ENCODE results near the gene SLC40A1. TPM values are rescaled to one million over a fixed set of nuclear protein-coding genes. Genes with fewer than 3 reads are reported as not detected.

The SLC40A1 gene
- total and polyA plus RNA-seq, 2 donors (not counting 3 experiments of a cell fraction or from before 2014, with no cell fraction given), result 8.5 to 15.1 TPM

- Histone ChIP-seq H3K9ac (replicated peaks; ENCODE audit: extremely low read depth, insufficient read depth, low read length) (no peak overlapping the region), H3K4me2 (ENCODE audit: insufficient read depth, low read length) (no peak overlapping the region), H2AFZ (ENCODE audit: low read depth, low read length) (no peak overlapping the region), H3K36me3 (ENCODE audit: control insufficient read depth in 2 of 2, extremely low read depth in 1 of 2, insufficient read depth in 2 of 2, low read length in 2 of 2) (no peaks in the 10 kb centered on the region), H3K27ac (ENCODE audit: insufficient read depth, low read depth, low read length) (no peak overlapping the region), H3K27me3 (ENCODE audit: control insufficient read depth in 2 of 2, insufficient read depth in 2 of 2, low read length in 2 of 2) (no peaks in the 10 kb centered on the region), H3K9me1 (replicated peaks; ENCODE audit: control insufficient read depth, extremely low read depth, insufficient read depth, low read length) (no peaks in the 10 kb centered on the region), H3K4me3 (replicated peaks in 1 of 3; ENCODE audit: insufficient read depth in 1 of 3, low read depth in 1 of 3, low read length in 3 of 3) (no peak overlapping the region), H4K20me1 (replicated peaks; ENCODE audit: control insufficient read depth, extremely low read depth, insufficient read depth, low read length) (no peaks in the 10 kb centered on the region), H3K79me2 (ENCODE audit: control insufficient read depth, insufficient read depth, low read length) (no peaks in the 10 kb centered on the region), H3K9me3 (replicated peaks; ENCODE audit: control insufficient read depth, insufficient read depth, low read length) (no peaks in the 10 kb centered on the region), H3K4me1 (ENCODE audit: control insufficient read depth, extremely low read depth, insufficient read depth, low read length) (peaks cover 11% of the 10 kb centered on the region)
- POLR2A ChIA-PET, result no interaction called here
- no TSS peak for BruUV-seq (replicated peaks)
- TF ChIP-seq POLR2AphosphoS5 (IDR thresholded peaks at IDR 0.05; ENCODE audit: insufficient read depth, low read depth, low read length) (no peak), MYC (IDR thresholded peaks at IDR 0.05; ENCODE audit: low read depth, low read length) (no peak), GATA2 (IDR thresholded peaks at IDR 0.05; ENCODE audit: insufficient read depth, insufficient read length, low read depth, low read length) (no peak)
- TF ChIP-seq, protein P1, sequence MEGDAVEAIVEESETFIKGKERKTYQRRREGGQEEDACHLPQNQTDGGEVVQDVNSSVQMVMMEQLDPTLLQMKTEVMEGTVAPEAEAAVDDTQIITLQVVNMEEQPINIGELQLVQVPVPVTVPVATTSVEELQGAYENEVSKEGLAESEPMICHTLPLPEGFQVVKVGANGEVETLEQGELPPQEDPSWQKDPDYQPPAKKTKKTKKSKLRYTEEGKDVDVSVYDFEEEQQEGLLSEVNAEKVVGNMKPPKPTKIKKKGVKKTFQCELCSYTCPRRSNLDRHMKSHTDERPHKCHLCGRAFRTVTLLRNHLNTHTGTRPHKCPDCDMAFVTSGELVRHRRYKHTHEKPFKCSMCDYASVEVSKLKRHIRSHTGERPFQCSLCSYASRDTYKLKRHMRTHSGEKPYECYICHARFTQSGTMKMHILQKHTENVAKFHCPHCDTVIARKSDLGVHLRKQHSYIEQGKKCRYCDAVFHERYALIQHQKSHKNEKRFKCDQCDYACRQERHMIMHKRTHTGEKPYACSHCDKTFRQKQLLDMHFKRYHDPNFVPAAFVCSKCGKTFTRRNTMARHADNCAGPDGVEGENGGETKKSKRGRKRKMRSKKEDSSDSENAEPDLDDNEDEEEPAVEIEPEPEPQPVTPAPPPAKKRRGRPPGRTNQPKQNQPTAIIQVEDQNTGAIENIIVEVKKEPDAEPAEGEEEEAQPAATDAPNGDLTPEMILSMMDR (IDR thresholded peaks at IDR 0.05; ENCODE audit: extremely low read depth in 1 of 2, insufficient read depth in 1 of 2, low read depth in 1 of 2, low read length in 2 of 2), result no peak
- FAIRE-seq, result no peak
- DNase-seq (ENCODE audit: low read depth, low spot score), result no peak
- CTCF ChIA-PET, result no interaction called here
- dilution Hi-C loops (cut with MboI; ENCODE audit: extremely low pct_ligation_motif_present, low sequenced_read_pairs) (no loop called here), intact Hi-C loops (cut with micrococcal nuclease) (no loop called here)
Observed at GRCh38 chr2:189584686-189585085, 4.1 kb upstream of the SLC40A1 start.
